Astrocyte (in vitro differentiated cells and primary cell): ENCODE data around the gene PTK7. TPM values are rescaled to one million over a fixed set of nuclear protein-coding genes. Genes with fewer than 3 reads are reported as not detected.
A peak's percentile ranks its signal among the peaks of the same experiment; 100 is the strongest.

Source experiments
- DNase-seq: peaks from one replicate; pipeline ENCODE4 v3.0.0-alpha.2; 2010; ENCODE audit warnings: low read depth
- FAIRE-seq: peaks from 2 replicates; lab custom pipeline; 2011; peaks lifted over from hg19 to GRCh38; lab: Jason Lieb, UNC
- H2AFZ ChIP-seq: 2 replicates; pipeline ENCODE4 v1.6.0; 2012; ENCODE audit warnings: low read depth, low read length, inconsistent platforms
- H3K27ac ChIP-seq: 2 replicates; pipeline ENCODE4 v1.5.1; 2011; ENCODE audit warnings: low read depth, low read length, inconsistent platforms
- H3K27me3 ChIP-seq: 2 replicates; pipeline ENCODE4 v1.6.0; 2011; ENCODE audit warnings: low read length, inconsistent platforms; ENCODE audit not compliant: insufficient read depth
- H3K36me3 ChIP-seq: 2 replicates; pipeline ENCODE4 v1.5.1; 2011; ENCODE audit warnings: low read length, inconsistent platforms; ENCODE audit not compliant: insufficient read depth
- H3K4me1 ChIP-seq: 2 replicates; pipeline ENCODE4 v1.5.1; 2011; ENCODE audit warnings: low read length, inconsistent platforms; ENCODE audit not compliant: insufficient read depth
- H3K4me2 ChIP-seq: 2 replicates; pipeline ENCODE4 v1.6.0; 2012; ENCODE audit warnings: low read length, inconsistent platforms
- H3K4me3 ChIP-seq: 2 replicates; pipeline ENCODE4 v1.5.1; 2011; ENCODE audit warnings: low read depth, mild to moderate bottlenecking, low read length, inconsistent platforms; ENCODE audit not compliant: insufficient read depth
- H3K79me2 ChIP-seq: 2 replicates; pipeline ENCODE4 v1.6.0; 2012; ENCODE audit warnings: mild to moderate bottlenecking, low read length, inconsistent platforms; ENCODE audit not compliant: insufficient read depth
- H3K9ac ChIP-seq: 2 replicates; pipeline ENCODE4 v1.6.0; 2012; ENCODE audit warnings: mild to moderate bottlenecking, low read length, inconsistent platforms
- H3K9me3 ChIP-seq: 2 replicates; pipeline ENCODE4 v1.5.1; 2012; ENCODE audit warnings: low read depth, mild to moderate bottlenecking, low read length, inconsistent platforms; ENCODE audit not compliant: insufficient read depth
- H4K20me1 ChIP-seq: 2 replicates; pipeline ENCODE4 v1.6.0; 2012; ENCODE audit warnings: low read length, inconsistent platforms; ENCODE audit not compliant: insufficient read depth
- H3K27ac Mint-ChIP-seq: one replicate; pipeline ENCODE4 v1.8.0; 2021; ENCODE audit warnings: mild to moderate bottlenecking, mixed read lengths; ENCODE audit not compliant: unreplicated experiment
- H3K27me3 Mint-ChIP-seq: one replicate; pipeline ENCODE4 v1.8.0; 2021; ENCODE audit warnings: low read depth, mixed read lengths; ENCODE audit not compliant: unreplicated experiment
- H3K36me3 Mint-ChIP-seq: one replicate; pipeline ENCODE4 v1.8.0; 2021; ENCODE audit warnings: low read depth, mixed read lengths; ENCODE audit not compliant: unreplicated experiment
- H3K4me1 Mint-ChIP-seq: one replicate; pipeline ENCODE4 v1.8.0; 2021; ENCODE audit warnings: low read depth, mixed read lengths; ENCODE audit not compliant: unreplicated experiment
- H3K4me3 Mint-ChIP-seq: one replicate; pipeline ENCODE4 v1.8.0; 2021; ENCODE audit warnings: mild to moderate bottlenecking, moderate library complexity, mixed read lengths; ENCODE audit not compliant: unreplicated experiment
- H3K9me3 Mint-ChIP-seq: one replicate; pipeline ENCODE4 v1.8.0; 2021; ENCODE audit warnings: mild to moderate bottlenecking, mixed read lengths; ENCODE audit not compliant: unreplicated experiment
- EZH2 ChIP-seq: IDR thresholded peaks from 2 replicates; pipeline ENCODE4 v1.6.1; 2012; ENCODE audit warnings: mild to moderate bottlenecking, low read length, inconsistent platforms; ENCODE audit not compliant: insufficient read depth
- total RNA-seq: library from RNA; stranded (reverse); gene quantifications from 2 replicates; pipeline ENCODE4 v1.2.1, GENCODE V29; 2021
- TF ChIP-seq, protein P1 (sequence below): IDR thresholded peaks from 2 replicates; pipeline ENCODE4 v1.5.1; 2011; ENCODE audit warnings: low read depth, mild to moderate bottlenecking, inconsistent platforms, low read length, moderate library complexity; ENCODE audit not compliant: insufficient read depth

PTK7 gene
- total RNA-seq, 1 donor from 2014 or later: 506 TPM

GRCh38 chr6:43127877-43128276, 51.8 kb downstream of the PTK7 start:
- peak overlapping the region; percentile 23 for H3K9ac ChIP-seq
- no peak overlapping the region for H3K4me2 ChIP-seq
- peak overlapping the region; percentile 47 for H3K27ac ChIP-seq
- H3K36me3 ChIP-seq: peaks cover 14% of the 10 kb centered on the region
- peaks cover 63% of the 10 kb centered on the region for H3K4me1 ChIP-seq
- Mint-ChIP-seq H3K27ac (peak overlapping the region; percentile 90), H3K9me3 (no peaks in the 10 kb centered on the region), H3K36me3 (peaks cover 22% of the 10 kb centered on the region), H3K27me3 (no peaks in the 10 kb centered on the region), H3K4me1 (peaks cover 75% of the 10 kb centered on the region), H3K4me3 (peak overlapping the region; percentile 50)
- DNase-seq: no peak
- no peaks in the 10 kb centered on the region for H3K9me3 ChIP-seq
- H2AFZ ChIP-seq: no peak overlapping the region
- H3K79me2 ChIP-seq: peaks cover 80% of the 10 kb centered on the region
- TF ChIP-seq, protein P1, sequence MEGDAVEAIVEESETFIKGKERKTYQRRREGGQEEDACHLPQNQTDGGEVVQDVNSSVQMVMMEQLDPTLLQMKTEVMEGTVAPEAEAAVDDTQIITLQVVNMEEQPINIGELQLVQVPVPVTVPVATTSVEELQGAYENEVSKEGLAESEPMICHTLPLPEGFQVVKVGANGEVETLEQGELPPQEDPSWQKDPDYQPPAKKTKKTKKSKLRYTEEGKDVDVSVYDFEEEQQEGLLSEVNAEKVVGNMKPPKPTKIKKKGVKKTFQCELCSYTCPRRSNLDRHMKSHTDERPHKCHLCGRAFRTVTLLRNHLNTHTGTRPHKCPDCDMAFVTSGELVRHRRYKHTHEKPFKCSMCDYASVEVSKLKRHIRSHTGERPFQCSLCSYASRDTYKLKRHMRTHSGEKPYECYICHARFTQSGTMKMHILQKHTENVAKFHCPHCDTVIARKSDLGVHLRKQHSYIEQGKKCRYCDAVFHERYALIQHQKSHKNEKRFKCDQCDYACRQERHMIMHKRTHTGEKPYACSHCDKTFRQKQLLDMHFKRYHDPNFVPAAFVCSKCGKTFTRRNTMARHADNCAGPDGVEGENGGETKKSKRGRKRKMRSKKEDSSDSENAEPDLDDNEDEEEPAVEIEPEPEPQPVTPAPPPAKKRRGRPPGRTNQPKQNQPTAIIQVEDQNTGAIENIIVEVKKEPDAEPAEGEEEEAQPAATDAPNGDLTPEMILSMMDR: no peak
- TF ChIP-seq EZH2: no peak
- H3K27me3 ChIP-seq: no peaks in the 10 kb centered on the region
- peaks cover 28% of the 10 kb centered on the region for H4K20me1 ChIP-seq
- no peak for FAIRE-seq
- no peak overlapping the region for H3K4me3 ChIP-seq

- no peak overlapping the region for H3K4me3 Mint-ChIP-seq
- peak overlapping the region; percentile 90 for H3K27ac Mint-ChIP-seq
- Histone ChIP-seq H3K4me1 (peaks cover 53% of the 10 kb centered on the region), H3K4me3 (no peak overlapping the region), H4K20me1 (peaks cover 28% of the 10 kb centered on the region), H3K79me2 (peaks cover 70% of the 10 kb centered on the region), H3K9me3 (no peaks in the 10 kb centered on the region), H3K9ac (no peak overlapping the region), H3K27me3 (no peaks in the 10 kb centered on the region), H3K27ac (no peak overlapping the region), H3K4me2 (peak overlapping the region; percentile 30), H3K36me3 (peaks cover 14% of the 10 kb centered on the region), H2AFZ (no peak overlapping the region)
- H3K9me3 Mint-ChIP-seq: no peaks in the 10 kb centered on the region
- FAIRE-seq (no peak), DNase-seq (no peak)
- no peaks in the 10 kb centered on the region for H3K27me3 Mint-ChIP-seq
- TF ChIP-seq, protein P1: no peak
- peaks cover 22% of the 10 kb centered on the region for H3K36me3 Mint-ChIP-seq
- peaks cover 65% of the 10 kb centered on the region for H3K4me1 Mint-ChIP-seq
Measured at GRCh38 chr6:43128926-43129325, 52.8 kb downstream of the PTK7 start.

DNA sequence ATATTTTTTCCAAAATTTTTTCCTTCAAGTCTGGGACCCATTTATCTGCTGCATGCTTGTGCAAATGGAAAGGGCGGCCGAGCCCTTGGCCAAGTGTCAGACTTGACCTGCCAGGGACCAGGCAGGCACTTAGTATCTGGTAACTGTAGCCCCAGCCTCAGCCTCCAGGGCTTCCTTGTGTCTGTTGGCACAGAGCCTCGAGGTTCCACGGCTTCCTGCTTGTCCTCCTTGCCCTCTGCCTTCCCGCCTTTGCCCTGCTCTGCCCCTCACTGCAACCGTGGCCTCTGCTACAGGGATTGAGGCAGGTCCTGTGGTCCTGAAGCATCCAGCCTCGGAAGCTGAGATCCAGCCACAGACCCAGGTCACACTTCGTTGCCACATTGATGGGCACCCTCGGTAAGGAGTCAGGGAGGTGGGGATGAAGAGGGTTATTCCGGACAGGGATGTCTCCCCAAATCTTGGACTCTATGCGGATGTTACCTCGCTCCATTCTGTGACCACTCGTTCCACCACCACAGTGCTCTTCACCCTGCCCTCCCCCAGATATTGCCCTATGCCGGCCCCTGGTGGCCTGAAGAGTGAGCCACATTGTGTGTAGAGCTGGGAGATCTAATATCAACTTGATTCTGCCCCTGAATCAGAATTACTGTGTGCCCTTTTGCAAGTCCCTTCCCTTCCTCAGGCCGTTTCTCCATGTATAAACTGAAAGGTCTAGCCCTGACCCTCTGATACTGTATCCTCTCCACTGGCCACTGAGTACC, 53.5 kb downstream of the PTK7 start:
- H3K4me1 Mint-ChIP-seq: peaks cover 62% of the 10 kb centered on the region

More for the DNA sequence above, 53.5 kb downstream of the PTK7 start:
- Mint-ChIP-seq H3K4me3 (peak overlapping the region; percentile 64), H3K27ac (peak overlapping the region; percentile 91), H3K9me3 (no peaks in the 10 kb centered on the region), H3K36me3 (peaks cover 22% of the 10 kb centered on the region), H3K27me3 (no peaks in the 10 kb centered on the region)
- peak overlapping the region; percentile 29 for H3K9ac ChIP-seq
- H3K27ac ChIP-seq: no peak overlapping the region
- FAIRE-seq (no peak), DNase-seq (no peak)
- peaks cover 63% of the 10 kb centered on the region for H3K79me2 ChIP-seq
- H3K4me1 ChIP-seq: peaks cover 46% of the 10 kb centered on the region
- TF ChIP-seq, protein P1: peak; percentile 60
- no peak for TF ChIP-seq EZH2
- H3K9me3 ChIP-seq: no peaks in the 10 kb centered on the region
- no peak overlapping the region for H3K4me3 ChIP-seq
- peak overlapping the region; percentile 30 for H3K4me2 ChIP-seq
- peaks cover 28% of the 10 kb centered on the region for H4K20me1 ChIP-seq
- H3K36me3 ChIP-seq: peaks cover 14% of the 10 kb centered on the region
- H2AFZ ChIP-seq: no peak overlapping the region
- no peaks in the 10 kb centered on the region for H3K27me3 ChIP-seq
